MM.1S (cell line): ENCODE measurements around the gene PAGE2B.
A peak's percentile ranks its signal among the peaks of the same experiment; 100 is the strongest.
"Not testable (repeated sequence)": the region's sequence is repeated elsewhere in the genome, so short reads cannot be mapped to it uniquely, and the experiment has no call there.

ENCODE experiments used
- DNase-seq: peaks from one replicate; pipeline ENCODE4 v3.0.0-alpha.2; 2015
- H2AFZ ChIP-seq: fragments of 300-600 bp; sonication (generic); 2 replicates; pipeline ENCODE4 v1.6.0; 2016; ENCODE audit warnings: antibody characterized with exemption, low read length
- H3F3A ChIP-seq: fragments of 300-600 bp; sonication (generic); 2 replicates; pipeline ENCODE4 v1.6.1; 2016; ENCODE audit warnings: mild to moderate bottlenecking, antibody characterized with exemption, low read length, moderate library complexity, mixed read lengths; ENCODE audit not compliant: insufficient read depth
- H3K27ac ChIP-seq: fragments of 300-600 bp; sonication (generic); 2 replicates; pipeline ENCODE4 v1.5.1; 2016; ENCODE audit warnings: mild to moderate bottlenecking, low read length
- H3K27me3 ChIP-seq: fragments of 300-600 bp; sonication (generic); replicated peaks from 2 replicates; pipeline ENCODE4 v1.6.0; 2016; ENCODE audit warnings: low read length; ENCODE audit not compliant: insufficient read depth
- H3K36me3 ChIP-seq: fragments of 300-600 bp; sonication (generic); replicated peaks from 2 replicates; pipeline ENCODE4 v1.6.1; 2016; ENCODE audit warnings: mild to moderate bottlenecking, low read length, mixed read lengths; ENCODE audit not compliant: insufficient read depth
- H3K4me1 ChIP-seq: fragments of 300-600 bp; sonication (generic); 2 replicates; pipeline ENCODE4 v1.6.1; 2016; ENCODE audit warnings: low read length, mixed read lengths
- H3K4me2 ChIP-seq: fragments of 300-600 bp; sonication (generic); 2 replicates; pipeline ENCODE4 v1.6.0; 2016; ENCODE audit warnings: low read depth, low read length
- H3K4me3 ChIP-seq: fragments of 300-600 bp; sonication (generic); 2 replicates; pipeline ENCODE4 v1.5.1; 2016; ENCODE audit warnings: low read length, mixed read lengths
- H3K79me2 ChIP-seq: fragments of 300-600 bp; sonication (generic); 2 replicates; pipeline ENCODE4 v1.6.1; 2016; ENCODE audit warnings: mixed run types, low read length, mixed read lengths
- H3K9ac ChIP-seq: fragments of 300-600 bp; sonication (generic); 2 replicates; pipeline ENCODE4 v1.6.1; 2016; ENCODE audit warnings: low read length, mixed read lengths
- H3K9me2 ChIP-seq: fragments of 300-600 bp; sonication (generic); replicated peaks from 2 replicates; pipeline ENCODE4 v1.6.1; 2016; ENCODE audit warnings: mild to moderate bottlenecking, low read length, mixed read lengths; ENCODE audit not compliant: insufficient read depth
- H3K9me3 ChIP-seq: fragments of 300-600 bp; sonication (generic); replicated peaks from 2 replicates; pipeline ENCODE4 v1.6.1; 2016; ENCODE audit warnings: mild to moderate bottlenecking, low read length, mixed read lengths; ENCODE audit not compliant: insufficient read depth
- H4K20me1 ChIP-seq: fragments of 300-600 bp; sonication (generic); 2 replicates; pipeline ENCODE4 v1.6.1; 2016; ENCODE audit warnings: mild to moderate bottlenecking, low read length, moderate library complexity, mixed read lengths; ENCODE audit not compliant: insufficient read depth
- EZH2 ChIP-seq: fragments of 300-600 bp; sonication (generic); optimal IDR thresholded peaks from 2 replicates; pipeline ENCODE3; 2017; ENCODE audit warnings: low read depth, mild to moderate bottlenecking, antibody characterized with exemption, low read length, mixed read lengths
- EZH2phosphoT487 ChIP-seq: fragments of 300-600 bp; sonication (generic); IDR thresholded peaks from 2 replicates; pipeline ENCODE4 v1.6.1; 2018; ENCODE audit warnings: antibody characterized with exemption, low read length
- TF ChIP-seq, protein P1 (sequence below): fragments of 300-600 bp; sonication (generic); IDR thresholded peaks from 2 replicates; pipeline ENCODE4 v1.5.1; 2016; ENCODE audit warnings: antibody characterized with exemption, low read length, mixed read lengths

The PAGE2B gene

DNA sequence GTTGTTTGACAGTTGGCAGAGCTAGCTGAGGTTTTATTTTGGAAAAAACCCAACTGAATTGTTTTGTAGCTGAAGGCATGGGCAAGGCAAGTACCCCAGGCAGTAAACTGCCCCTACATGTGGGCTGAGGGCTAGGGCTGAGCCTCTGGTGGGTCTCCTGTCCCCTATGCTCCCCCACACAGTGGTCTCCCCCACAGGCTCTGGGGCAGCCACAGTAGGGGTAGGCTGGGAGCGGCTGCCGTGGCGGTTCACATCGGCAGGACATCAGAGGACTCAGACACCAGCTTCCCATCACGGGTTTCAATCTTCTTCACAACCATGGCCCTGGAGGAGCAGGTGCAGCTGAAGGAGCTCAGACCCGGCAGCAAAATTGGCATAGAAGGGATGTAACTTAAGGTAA lies 33.3 kb upstream of the PAGE2B start:
- Histone ChIP-seq H3K9ac (no peak overlapping the region), H3K79me2 (no peaks in the 10 kb centered on the region), H3K27ac (no peak overlapping the region), H3F3A (no peaks in the 10 kb centered on the region), H4K20me1 (no peaks in the 10 kb centered on the region), H3K27me3 (no peaks in the 10 kb centered on the region), H3K9me3 (no peaks in the 10 kb centered on the region), H3K4me1 (no peaks in the 10 kb centered on the region), H3K4me3 (no peak overlapping the region), H3K4me2 (no peak overlapping the region), H3K9me2 (no peaks in the 10 kb centered on the region), H3K36me3 (no peaks in the 10 kb centered on the region), H2AFZ (no peak overlapping the region)
- DNase-seq = no peak
- TF ChIP-seq, protein P1, sequence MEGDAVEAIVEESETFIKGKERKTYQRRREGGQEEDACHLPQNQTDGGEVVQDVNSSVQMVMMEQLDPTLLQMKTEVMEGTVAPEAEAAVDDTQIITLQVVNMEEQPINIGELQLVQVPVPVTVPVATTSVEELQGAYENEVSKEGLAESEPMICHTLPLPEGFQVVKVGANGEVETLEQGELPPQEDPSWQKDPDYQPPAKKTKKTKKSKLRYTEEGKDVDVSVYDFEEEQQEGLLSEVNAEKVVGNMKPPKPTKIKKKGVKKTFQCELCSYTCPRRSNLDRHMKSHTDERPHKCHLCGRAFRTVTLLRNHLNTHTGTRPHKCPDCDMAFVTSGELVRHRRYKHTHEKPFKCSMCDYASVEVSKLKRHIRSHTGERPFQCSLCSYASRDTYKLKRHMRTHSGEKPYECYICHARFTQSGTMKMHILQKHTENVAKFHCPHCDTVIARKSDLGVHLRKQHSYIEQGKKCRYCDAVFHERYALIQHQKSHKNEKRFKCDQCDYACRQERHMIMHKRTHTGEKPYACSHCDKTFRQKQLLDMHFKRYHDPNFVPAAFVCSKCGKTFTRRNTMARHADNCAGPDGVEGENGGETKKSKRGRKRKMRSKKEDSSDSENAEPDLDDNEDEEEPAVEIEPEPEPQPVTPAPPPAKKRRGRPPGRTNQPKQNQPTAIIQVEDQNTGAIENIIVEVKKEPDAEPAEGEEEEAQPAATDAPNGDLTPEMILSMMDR = no peak
- TF ChIP-seq EZH2 (no peak), EZH2phosphoT487 (no peak)

DNA sequence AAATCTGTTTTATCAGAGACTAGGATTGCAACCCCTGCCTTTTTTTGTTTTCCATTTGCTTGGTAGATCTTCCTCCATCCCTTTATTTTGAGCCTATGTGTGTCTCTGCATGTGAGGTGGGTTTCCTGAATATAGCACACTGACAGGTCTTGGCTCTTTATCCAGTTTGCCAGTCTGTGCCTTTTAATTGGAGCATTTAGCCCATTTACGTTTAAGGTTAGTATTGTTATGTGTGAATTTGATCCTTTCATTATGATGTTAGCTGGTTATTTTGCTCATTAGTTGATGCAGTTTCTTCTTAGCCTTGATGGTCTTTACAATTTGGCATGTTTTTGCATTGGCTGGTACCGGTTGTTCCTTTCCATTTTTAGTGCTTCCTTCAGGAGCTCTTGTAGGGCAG lies 24.2 kb upstream of the PAGE2B start:
- not testable (repeated sequence) for H3K4me3 ChIP-seq, H4K20me1 ChIP-seq, H3F3A ChIP-seq, H3K4me1 ChIP-seq, H3K9me3 ChIP-seq, H3K9ac ChIP-seq, DNase-seq, H3K4me2 ChIP-seq, H3K27me3 ChIP-seq, H3K36me3 ChIP-seq, H3K79me2 ChIP-seq, H2AFZ ChIP-seq, H3K9me2 ChIP-seq, H3K27ac ChIP-seq

DNA sequence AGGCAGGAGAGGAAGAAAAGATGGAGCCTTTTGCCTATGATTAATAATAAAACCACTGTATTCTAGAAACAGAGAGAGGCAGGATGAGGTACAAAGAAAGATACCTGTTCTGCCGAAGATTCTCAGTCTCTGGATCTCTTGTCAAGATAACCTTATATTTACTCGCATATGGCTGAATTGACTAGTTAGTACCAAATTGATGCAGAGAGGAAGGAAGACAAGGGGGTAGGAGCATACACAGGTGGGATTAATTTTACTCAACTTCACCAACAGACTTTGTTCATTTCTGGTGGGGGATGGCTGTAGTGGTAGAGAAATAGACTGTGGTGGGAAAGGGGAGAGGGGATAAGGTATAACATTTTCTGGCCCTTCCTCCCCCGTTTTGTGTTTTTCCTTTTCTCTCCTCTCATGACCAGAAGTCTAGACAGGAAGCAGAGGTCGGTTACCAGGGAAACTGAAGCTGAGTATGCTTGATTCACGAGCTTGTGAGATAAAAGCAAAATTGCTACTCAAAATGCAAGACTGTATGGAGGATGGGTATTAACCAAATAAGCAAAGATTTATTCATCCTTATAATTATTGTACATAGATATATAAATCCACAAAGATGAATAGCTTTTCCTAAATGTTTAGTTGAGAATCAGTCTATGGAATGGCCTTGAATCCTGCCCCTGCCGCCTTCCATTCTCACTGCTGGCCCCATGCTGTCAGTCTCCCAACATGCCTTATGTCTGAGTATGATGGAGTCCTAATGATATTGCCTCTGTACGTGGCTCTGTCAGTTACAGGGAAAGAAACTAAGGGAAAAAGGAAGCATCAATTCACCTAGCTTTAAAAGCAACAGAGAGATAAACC lies 17.8 kb upstream of the PAGE2B start:
- Histone ChIP-seq H3K4me2 (peak overlapping the region; percentile 47), H3K4me3 (no peak overlapping the region; the same call in 1 of the 2 replicates), H3K27me3 (no peaks in the 10 kb centered on the region), H3K27ac (no peak overlapping the region), H3K9ac (no peak overlapping the region), H3K9me3 (no peaks in the 10 kb centered on the region), H3F3A (no peaks in the 10 kb centered on the region), H2AFZ (0 out of 2 replicates have a peak overlapping the region, but pooled peaks have one; percentile 24), H3K36me3 (no peaks in the 10 kb centered on the region), H4K20me1 (no peaks in the 10 kb centered on the region), H3K4me1 (no peaks in the 10 kb centered on the region), H3K9me2 (no peaks in the 10 kb centered on the region), H3K79me2 (no peaks in the 10 kb centered on the region)
- peak; percentile 28 for DNase-seq
- TF ChIP-seq, protein P1 = no peak
- TF ChIP-seq EZH2 (no peak), EZH2phosphoT487 (no peak)

DNA sequence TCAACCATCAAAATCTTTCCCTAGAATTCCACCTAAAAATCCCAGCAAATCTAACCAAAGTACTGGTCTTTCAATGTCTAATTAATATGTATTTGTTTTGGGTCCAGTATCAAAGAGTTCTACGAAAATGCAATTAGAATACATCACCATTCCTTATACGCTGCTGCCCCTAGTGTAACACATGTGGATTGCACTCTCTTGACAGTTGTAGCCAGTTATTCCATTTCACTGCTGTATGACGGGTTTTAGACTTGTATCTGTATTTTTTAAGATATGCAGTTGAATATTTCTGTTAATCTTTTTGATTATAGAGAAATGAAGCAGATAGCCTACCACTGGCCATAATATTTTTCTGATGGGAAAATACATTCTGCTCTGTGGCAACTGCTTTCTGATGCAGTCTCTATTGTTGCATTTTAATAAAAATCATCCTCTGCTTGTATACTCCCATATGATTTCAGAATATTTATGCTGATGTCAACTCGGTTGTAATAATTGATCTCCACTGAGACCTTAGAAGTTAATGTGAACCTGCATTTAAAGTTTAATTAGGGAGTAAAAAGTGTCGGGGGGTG lies 17.1 kb upstream of the PAGE2B start:
- no peaks in the 10 kb centered on the region for H3K27me3 ChIP-seq
- no peak overlapping the region; the same call in 1 of the 2 replicates for H3K4me3 ChIP-seq
- peak overlapping the region; percentile 47 for H3K4me2 ChIP-seq

DNA sequence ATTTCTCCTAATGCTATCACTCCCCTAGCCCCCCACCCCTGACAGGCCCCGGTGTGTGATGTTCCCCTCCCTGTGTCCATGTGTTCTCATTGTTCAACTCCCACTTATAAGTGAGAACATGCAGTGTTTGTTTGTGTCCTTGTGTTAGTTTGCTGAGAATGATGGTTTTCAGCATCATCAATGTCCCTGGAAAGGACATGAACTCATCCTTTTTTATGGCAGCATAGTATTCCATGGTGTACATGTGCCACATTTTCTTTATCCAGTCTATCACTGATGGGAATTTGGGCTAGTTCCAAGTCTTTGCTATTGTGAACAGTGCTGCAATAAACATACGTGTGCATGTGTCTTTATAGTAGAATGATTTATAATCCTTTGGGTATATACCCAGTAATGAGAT lies 7.7 kb upstream of the PAGE2B start:
- H3K4me1 ChIP-seq, H3K9me3 ChIP-seq, H3F3A ChIP-seq, H3K27ac ChIP-seq, H2AFZ ChIP-seq, H3K36me3 ChIP-seq, H3K79me2 ChIP-seq, H3K4me2 ChIP-seq, DNase-seq, H3K9ac ChIP-seq, H3K4me3 ChIP-seq, H3K27me3 ChIP-seq, H3K9me2 ChIP-seq, H4K20me1 ChIP-seq: not testable (repeated sequence)

More for the DNA sequence above, 17.1 kb upstream of the PAGE2B start:
- H2AFZ ChIP-seq = 0 out of 2 replicates have a peak overlapping the region, but pooled peaks have one; percentile 21
- no peaks in the 10 kb centered on the region for H3K79me2 ChIP-seq
- H3K36me3 ChIP-seq = no peaks in the 10 kb centered on the region
- no peaks in the 10 kb centered on the region for H3K9me3 ChIP-seq
- no peaks in the 10 kb centered on the region for H3K9me2 ChIP-seq
- no peaks in the 10 kb centered on the region for H3F3A ChIP-seq
- no peak overlapping the region for H3K27ac ChIP-seq
- no peak overlapping the region for H3K9ac ChIP-seq
- no peaks in the 10 kb centered on the region for H4K20me1 ChIP-seq
- DNase-seq = peak; percentile 40
- H3K4me1 ChIP-seq = no peaks in the 10 kb centered on the region
- TF ChIP-seq EZH2 (no peak), EZH2phosphoT487 (no peak)
- TF ChIP-seq, protein P1 = peak; percentile 75
